GM13977 (cell line): Measurements from ENCODE around the gene NBAS.

Source experiments
- DNase-seq: peaks from one replicate; pipeline ENCODE4 v3.0.0; 2012; ENCODE audit warnings: low spot score
- in situ Hi-C: fragments of 300-500 bp; cut with MboI; formaldehyde crosslinking; loops from one replicate; pipeline ENCODE4 v1.12.0; 2022; ENCODE audit warnings: low sequenced_read_pairs, low pct_unique_long_range_greater_than_20kb, mixed read lengths, inconsistent platforms; ENCODE audit not compliant: unreplicated experiment
- TF ChIP-seq, protein P1 (sequence below): IDR thresholded peaks from 2 replicates; pipeline ENCODE4 v1.5.1; 2012; ENCODE audit warnings: mild to moderate bottlenecking, control low read depth; ENCODE audit not compliant: insufficient read depth; ENCODE audit errors: extremely low read depth, missing control alignments

NBAS gene

GRCh38 chr2:15399241-15399640 lies 161.9 kb downstream of the NBAS start:
- TF ChIP-seq, protein P1, sequence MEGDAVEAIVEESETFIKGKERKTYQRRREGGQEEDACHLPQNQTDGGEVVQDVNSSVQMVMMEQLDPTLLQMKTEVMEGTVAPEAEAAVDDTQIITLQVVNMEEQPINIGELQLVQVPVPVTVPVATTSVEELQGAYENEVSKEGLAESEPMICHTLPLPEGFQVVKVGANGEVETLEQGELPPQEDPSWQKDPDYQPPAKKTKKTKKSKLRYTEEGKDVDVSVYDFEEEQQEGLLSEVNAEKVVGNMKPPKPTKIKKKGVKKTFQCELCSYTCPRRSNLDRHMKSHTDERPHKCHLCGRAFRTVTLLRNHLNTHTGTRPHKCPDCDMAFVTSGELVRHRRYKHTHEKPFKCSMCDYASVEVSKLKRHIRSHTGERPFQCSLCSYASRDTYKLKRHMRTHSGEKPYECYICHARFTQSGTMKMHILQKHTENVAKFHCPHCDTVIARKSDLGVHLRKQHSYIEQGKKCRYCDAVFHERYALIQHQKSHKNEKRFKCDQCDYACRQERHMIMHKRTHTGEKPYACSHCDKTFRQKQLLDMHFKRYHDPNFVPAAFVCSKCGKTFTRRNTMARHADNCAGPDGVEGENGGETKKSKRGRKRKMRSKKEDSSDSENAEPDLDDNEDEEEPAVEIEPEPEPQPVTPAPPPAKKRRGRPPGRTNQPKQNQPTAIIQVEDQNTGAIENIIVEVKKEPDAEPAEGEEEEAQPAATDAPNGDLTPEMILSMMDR, result no peak
- in situ Hi-C loops, result no loop called here
- DNase-seq, result no peak

DNA sequence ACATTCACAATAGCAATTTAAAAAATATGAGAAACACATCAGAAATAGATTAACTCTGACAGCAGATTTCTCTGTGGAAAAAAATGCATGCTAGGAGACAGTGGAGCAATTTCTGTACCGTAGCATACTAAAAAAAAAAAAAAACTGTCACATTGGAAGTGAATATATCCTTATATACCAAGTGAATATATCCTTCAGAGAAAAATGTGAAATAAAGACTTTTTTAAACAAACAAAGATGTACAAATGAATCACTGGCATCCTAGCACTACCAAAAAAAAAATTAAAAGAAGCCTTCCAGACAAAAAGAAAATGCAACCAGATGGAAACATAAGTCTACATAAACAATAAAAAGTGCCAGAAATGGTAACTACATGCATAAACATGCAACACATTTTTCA lies 169.4 kb downstream of the NBAS start:
- in situ Hi-C loops, result no loop called here
- TF ChIP-seq, protein P1, result no peak
- DNase-seq, result no peak

- in situ Hi-C loops, result no loop called here
- TF ChIP-seq, protein P1, result no peak
- no peak for DNase-seq
Observed at GRCh38 chr2:15389895-15390294, 171.2 kb downstream of the NBAS start.

DNA sequence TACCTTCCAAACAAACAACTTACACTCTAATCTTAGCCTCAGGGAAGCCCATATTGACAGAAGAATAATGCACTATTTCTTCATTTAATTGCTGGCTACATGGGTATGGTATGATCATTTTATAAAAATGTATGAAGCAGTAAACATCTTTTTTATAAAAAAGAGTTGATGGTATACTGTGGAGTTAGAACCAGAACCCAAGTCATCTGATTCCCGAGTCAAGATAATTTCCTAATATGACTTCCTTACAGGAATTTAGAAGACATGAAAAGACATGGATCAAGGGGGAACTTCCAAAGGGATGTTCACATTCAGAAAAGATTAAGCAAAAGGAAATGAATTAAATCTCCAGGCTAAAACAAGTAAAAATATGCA lies 171.8 kb downstream of the NBAS start:
- TF ChIP-seq, protein P1, result no peak
- no peak for DNase-seq
- in situ Hi-C loops, result no loop called here

DNA sequence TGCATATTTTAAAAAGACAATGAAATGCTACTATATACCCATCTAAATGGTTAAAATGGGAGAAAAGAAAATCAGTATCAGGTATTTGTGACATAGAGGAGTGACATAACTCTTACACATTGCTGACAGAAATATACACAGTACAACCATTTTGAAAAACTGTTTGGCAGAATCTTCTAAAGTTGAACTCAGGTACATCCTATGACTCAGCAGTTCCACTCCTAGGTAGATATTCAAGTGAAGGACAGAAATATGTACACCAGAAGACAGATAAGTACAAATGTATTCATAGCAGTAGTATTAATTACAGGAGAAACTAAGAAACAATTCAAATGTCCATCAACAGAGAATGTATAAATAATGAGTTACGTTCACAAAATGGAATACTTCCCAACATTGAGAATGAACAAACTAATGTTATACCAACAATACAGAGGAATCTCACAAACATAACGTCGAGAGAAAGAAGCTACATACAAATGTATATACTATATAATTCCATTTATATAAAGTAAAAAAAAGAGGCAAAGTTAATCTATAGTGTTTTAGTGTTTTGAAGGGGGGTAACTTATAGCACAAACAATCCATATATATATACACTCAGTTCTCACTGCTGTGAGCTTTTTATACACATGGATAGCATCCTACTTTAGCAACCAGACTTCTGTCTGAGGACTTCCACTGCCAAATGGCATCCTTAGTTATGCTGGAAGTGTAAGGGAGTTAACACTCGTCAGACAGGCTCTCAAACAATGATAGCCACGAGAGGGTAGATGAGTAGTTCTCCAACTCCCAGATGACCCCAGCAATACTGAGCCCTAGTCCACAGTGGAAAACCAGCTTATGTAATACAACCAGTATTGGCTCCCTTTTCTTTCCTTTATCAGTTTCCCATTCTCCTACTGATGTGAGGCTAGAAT lies 172.5 kb downstream of the NBAS start:
- no peak for DNase-seq
- in situ Hi-C loops, result no loop called here

GRCh38 chr2:15385184-15385583 lies 175.9 kb downstream of the NBAS start:
- in situ Hi-C loops, result no loop called here
- no peak for DNase-seq
- TF ChIP-seq, protein P1, result no peak

More for the DNA sequence above, 172.5 kb downstream of the NBAS start:
- TF ChIP-seq, protein P1, result no peak
